Measurements from ENCODE around the gene DRD2. TPM values are rescaled to one million over a fixed set of nuclear protein-coding genes. Genes with fewer than 3 reads are reported as not detected.

DRD2 gene
- total and polyA plus RNA-seq, 9 donors = 0.02 to 1.0 (median 0.25) TPM; not detected in 2

GRCh38 chr11:113410414-113411135, 64.6 kb downstream of the DRD2 start:
- no peaks in the 10 kb centered on the region for H3K36me3 ChIP-seq
- no peaks in the 10 kb centered on the region for H3K9me3 ChIP-seq
- H3K27me3 ChIP-seq = no peaks in the 10 kb centered on the region
- no peaks in the 10 kb centered on the region for H3K4me1 ChIP-seq (ENCODE audit: insufficient read depth)
- DNase-seq = no peak
- no peak overlapping the region for H3K27ac ChIP-seq
- intact Hi-C loops (cut with DNase I) = no loop called here
- WGBS, 3 donors = 88 to 92% (median 90%) methylated on average over 20 to 21 of the region's 21 CpGs
- H3K4me3 ChIP-seq = no peak overlapping the region
- TF ChIP-seq POLR2A (IDR thresholded peaks at IDR 0.05) (no peak), EP300 (IDR thresholded peaks at IDR 0.05) (no peak), CTCF (IDR thresholded peaks at IDR 0.05) (no peak)

- Histone ChIP-seq H3K27ac (no peak overlapping the region), H3K36me3 (no peaks in the 10 kb centered on the region), H3K4me3 (no peak overlapping the region), H3K4me1 (ENCODE audit: insufficient read depth) (no peaks in the 10 kb centered on the region), H3K9me3 (no peaks in the 10 kb centered on the region), H3K27me3 (no peaks in the 10 kb centered on the region)
- WGBS, 3 donors = 70 to 78% (median 70%) methylated on average over 3 of the region's 3 CpGs
- TF ChIP-seq POLR2A (IDR thresholded peaks at IDR 0.05) = no peak
- TF ChIP-seq CTCF (IDR thresholded peaks at IDR 0.05) = no peak
- TF ChIP-seq EP300 (IDR thresholded peaks at IDR 0.05) = no peak
- DNase-seq = no peak
- intact Hi-C loops (cut with DNase I) = loop anchor here in 1 of 4 donors (5.0 kb wide), 1 partner anchor 48 kb away; no protein-coding TSS in a partner anchor
These were observed 65.7 kb downstream of the DRD2 start for GRCh38 chr11:113409526-113409925.

- Histone ChIP-seq H3K27me3 (no peaks in the 10 kb centered on the region), H3K9me3 (no peaks in the 10 kb centered on the region), H3K27ac (no peak overlapping the region), H3K4me1 (ENCODE audit: insufficient read depth) (no peaks in the 10 kb centered on the region), H3K4me3 (no peak overlapping the region), H3K36me3 (no peaks in the 10 kb centered on the region)
- no peak for TF ChIP-seq POLR2A (IDR thresholded peaks at IDR 0.05)
- TF ChIP-seq CTCF (IDR thresholded peaks at IDR 0.05) = no peak
- no peak for TF ChIP-seq EP300 (IDR thresholded peaks at IDR 0.05)
- intact Hi-C loops (cut with DNase I) = loop anchor here in 1 of 4 donors (5.0 kb wide), 1 partner anchor 48 kb away; no protein-coding TSS in a partner anchor
- no peak for DNase-seq
- 80 to 91% (median 88%) methylated on average over 9 of the region's 9 CpGs for WGBS, 3 donors
These were observed 66.3 kb downstream of the DRD2 start for GRCh38 chr11:113408887-113409286.

- Histone ChIP-seq H3K4me3 (no peak overlapping the region), H3K27ac (no peak overlapping the region), H3K36me3 (no peaks in the 10 kb centered on the region), H3K9me3 (no peaks in the 10 kb centered on the region), H3K27me3 (no peaks in the 10 kb centered on the region), H3K4me1 (ENCODE audit: insufficient read depth) (no peaks in the 10 kb centered on the region)
- TF ChIP-seq EP300 (IDR thresholded peaks at IDR 0.05) (no peak), CTCF (IDR thresholded peaks at IDR 0.05) (no peak), POLR2A (IDR thresholded peaks at IDR 0.05) (no peak)
- 59 to 60% (median 60%) methylated on average over 9 of the region's 9 CpGs for WGBS, 3 donors
- no peak for DNase-seq
- intact Hi-C loops (cut with DNase I) = loop anchor here in 1 of 4 donors (5.0 kb wide), 1 partner anchor 49 kb away; no protein-coding TSS in a partner anchor
These were observed 67.0 kb downstream of the DRD2 start for GRCh38 chr11:113408206-113408605.
